Suppressor macrophage treated with lipopolysaccharide for 1 hour (primary cell): Measurements from ENCODE around the gene MTHFSD.

Source experiments
- DNase-seq, 3 donors: peaks; one replicate each; pipeline ENCODE4 v3.0.0-alpha.2; 2020 to 2022

Gene MTHFSD

DNA sequence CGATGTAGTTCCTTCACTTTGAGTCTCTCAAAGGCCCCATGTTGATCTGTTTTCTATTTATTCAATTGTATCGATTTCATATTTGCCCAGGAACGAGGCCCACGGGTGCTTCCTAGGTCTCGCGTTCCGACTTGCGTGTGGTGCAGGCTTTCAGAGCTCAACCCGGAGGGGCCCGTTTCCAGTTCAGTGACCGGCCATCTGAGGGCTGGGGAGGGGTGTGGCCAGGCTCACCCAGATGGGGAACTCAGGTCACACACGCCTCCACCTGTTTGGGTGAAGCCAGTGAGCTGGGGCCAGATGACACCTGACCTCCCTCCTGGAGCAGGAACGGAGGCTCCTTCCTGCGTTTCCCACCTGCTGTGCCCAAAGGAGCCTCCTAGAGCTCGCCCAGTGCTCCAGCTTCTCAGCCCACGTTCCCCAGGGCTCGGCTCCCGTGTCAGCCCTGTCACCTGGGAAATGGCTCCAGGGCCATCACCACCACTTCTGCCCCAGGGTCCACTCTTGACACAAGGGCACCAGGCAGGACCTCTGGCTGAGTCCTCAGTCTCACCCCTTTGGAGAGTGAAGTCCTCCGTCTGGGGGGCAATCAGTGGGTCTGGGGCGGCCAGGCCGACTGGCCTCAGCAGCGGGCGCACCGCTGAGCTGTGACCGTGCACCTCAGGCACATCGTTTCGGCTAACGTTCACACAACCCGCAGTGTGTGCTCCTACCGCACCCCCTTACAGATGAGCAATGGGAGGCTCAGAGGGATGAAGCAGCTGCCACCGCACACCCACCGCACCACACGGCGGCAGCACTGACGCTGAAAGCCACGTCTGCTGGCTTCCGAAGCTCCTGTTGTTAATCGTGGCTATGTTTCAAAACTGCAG, 26.7 kb downstream of the MTHFSD start:
- no peak for DNase-seq

DNA sequence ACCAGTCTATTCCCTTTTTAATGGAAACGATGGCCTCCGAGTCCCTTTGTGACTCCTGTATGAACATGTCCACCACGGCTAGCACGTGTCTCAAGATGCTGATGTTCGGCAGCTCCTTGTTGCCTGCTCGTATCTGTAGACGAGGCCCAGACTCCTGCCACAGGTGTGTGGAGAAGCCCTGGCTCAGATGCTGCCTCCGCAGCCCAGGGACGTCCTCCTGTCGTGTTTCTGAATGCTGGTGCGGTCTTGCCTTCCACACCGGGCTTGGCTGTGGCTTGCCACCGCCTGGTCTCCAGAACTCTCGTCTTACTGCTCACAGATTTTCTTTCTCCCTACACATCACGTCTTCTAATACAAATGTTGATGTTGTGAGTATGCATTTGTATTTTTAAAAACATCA, 27.7 kb downstream of the MTHFSD start:
- DNase-seq = no peak

DNA sequence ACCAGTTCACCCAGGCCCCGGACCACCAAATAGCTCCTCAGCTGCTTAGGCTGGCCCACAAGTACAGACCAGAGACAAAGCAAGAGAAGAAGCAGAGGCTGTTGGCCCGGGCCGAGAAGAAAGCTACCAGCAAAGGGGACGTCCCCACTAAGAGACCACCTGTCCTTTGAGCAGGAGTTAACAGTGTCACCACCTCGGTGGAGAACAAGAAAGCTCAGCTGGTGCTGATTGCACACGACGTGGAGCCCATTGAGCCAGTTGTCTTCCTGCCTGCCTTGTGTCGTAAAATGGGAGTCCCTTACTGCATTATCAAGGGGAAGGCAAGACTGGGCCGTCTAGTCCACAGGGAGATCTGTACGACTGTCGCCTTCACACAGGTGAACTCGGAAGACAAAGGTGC, 29.3 kb downstream of the MTHFSD start:
- DNase-seq = no peak

DNA sequence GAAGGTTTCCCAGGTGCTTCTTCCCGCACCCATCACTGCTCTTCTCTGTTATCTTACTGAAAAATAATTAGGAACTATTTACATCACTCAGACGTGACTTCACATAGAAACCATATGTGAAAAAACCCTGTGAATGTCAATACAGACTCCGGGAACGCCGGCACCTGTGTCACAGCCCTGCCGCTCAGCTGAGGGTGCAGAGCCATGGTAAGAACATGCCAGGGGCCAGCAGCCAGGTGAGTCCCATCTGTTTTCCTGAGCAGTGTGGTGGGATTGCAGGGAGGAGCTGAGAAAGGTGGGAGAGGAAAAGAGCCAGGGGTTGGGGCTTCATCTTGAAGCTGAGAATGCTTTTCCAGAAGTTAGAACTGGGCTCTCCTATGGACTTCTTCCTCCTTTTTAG, 31.0 kb downstream of the MTHFSD start:
- no peak for DNase-seq

DNA sequence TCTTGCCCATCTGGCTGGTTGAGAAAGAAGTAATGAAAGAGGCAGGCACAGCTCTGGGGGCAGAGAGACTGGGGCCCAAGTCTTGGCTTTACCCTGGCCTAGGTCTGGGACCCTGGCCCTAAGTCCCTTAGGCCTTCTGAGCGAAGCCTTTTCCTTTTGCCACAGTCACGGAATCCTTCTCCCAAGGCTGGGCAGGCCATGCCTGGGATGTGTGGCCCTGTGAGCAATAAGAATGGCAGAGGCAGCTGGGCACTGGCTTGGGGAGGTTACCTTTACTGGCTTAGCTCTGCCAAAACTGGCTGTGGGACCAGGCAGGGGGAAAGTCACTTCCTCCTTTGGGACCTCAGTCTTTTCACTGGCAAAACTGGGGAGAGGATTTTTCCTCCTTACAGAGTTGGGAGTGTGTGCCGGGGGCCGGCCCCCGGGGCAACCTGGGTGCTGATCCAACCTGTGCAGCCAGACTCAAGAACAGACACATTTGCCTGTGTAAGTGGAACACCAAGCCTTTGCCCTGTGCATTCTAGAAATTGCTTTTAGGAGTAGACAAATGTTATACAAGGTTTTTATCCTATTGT, 31.8 kb downstream of the MTHFSD start:
- no peak for DNase-seq

DNA sequence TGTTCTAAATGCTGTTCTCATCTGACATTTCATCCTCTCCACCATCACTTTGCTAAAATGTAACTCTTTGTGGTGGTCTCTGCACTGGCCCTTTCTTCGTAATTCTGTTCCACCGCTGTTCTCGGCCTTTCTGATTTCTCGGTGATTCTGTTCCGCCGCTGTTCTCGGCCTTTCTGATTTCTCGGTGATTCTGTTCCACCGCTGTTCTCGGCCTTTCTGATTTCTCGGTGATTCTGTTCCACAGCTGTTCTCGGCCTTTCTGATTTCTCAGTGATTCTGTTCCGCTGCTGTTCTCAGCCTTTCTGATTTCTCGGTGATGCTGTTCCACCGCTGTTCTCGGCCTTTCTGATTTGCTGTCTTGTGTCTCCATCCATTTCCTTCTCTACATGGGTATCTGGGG, 32.4 kb downstream of the MTHFSD start:
- no peak for DNase-seq

DNA sequence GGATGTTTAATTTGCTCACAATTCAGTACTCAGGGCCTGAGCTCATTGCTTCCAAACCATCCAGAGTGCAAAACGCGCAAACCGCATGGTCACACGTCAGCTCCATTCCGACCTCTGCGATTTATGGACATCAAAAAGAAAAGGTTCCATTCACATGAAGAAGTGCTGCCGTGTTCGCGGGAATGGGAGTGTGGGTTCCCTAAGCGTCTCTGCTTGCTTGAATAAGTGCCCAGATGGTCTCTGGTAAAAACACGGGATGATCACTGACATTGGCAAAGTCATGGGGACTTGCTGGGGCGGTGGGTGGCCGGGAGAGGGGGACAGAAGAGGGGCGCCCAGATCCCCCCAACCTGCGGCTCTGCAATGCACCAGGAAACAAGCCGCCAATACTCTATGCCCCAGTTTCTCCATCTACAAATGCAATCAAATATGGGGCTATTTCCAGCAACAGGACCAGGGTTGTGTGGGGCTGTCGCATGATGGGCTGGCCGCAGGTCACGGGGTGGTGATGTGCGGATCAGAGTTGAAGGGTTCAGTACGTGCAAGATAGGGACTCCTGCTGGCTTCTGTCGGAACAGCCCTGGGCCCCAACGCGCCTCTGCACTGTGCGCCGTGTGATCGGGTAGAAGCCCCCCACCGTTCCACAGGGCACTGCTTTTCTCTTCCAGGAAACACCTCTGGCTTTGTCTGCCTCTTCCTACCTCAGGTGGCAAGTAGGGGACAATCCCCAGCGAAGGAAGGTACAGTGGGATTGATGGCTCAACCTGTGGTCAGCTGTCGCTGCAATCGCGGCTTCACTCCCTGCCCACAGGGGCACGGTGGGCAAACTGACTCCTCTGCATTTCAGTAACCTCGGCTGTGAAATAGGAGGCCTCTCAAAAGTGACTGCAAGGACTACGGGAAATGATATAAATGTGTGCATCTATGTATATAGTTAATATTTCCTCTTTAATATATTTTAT, 33.5 kb downstream of the MTHFSD start:
- DNase-seq = no peak

DNA sequence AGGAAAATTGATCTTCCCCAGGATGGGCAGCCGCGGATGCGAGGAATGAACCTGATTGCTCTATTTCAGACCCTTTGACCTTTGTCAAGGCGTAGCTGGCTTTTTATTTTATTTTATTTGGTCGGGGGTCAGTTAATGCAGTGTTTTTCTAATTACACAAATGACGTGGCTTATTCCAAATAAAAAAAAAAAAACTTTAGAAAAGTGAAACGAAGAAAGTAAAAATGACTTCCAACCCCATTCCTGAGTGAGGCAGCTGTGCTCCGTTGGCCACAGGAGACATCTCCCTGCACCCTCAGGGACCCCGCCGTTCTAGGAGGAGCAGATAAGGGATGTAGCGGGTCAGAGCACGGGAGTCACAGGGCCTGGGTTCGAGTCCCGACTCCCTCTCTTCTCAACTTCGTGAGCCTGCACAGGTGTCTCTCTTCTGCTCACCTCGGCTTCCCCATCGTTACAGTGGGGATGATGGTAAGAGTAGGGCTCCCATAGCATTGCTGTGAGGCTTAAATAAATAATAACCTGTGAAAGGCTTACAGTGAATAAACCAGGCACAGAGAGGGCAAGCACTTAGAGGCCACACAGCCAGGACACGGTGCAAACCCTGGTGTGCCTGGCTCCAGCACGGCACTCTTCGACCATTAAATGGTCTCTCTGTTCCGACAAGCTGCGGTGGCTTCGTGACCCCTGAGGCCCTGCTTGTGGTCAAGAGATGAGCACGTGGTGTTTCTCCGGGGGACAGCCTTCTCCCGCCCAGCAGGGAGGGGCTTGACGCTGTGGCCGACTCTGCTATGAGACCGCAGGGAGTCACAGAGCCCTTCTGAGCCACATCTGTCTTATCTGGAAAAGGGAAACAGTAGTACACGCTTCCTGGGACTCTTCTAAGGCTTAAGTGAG, 34.5 kb downstream of the MTHFSD start:
- no peak for DNase-seq

DNA sequence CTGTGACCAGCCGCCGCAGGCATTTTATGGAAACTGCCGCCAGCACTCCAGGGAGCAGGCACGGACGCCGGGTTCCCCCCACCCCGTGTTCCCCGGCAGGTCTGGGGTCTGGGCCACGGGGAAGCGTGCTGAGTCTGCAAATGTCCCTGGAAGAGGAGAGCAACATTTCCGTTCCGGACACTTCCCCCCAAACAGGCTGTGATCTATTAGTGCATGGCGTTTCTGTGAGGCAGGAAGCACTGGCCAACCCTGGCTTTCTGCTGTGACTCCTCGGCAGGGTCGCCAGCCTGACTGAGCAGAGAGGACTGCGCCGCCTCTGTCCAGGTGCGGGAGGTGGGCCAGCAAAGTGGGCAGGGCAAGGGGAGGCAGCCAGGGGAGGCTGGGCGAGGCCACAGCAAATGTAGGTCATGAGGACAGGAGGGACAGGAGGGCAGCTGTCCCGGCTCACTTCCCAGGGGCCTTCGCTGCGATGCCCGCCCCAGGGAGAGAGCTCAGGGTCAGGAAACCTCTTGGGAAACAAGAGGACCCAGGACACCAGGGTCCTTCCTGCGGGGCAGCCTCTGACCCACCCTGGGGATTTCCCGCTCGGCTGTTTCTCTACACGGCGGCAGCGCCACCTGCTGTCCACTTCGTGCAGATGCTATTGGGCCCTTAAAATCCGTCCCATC, 35.3 kb downstream of the MTHFSD start:
- DNase-seq = peak; percentile 66 to 81 (median 76)

DNA sequence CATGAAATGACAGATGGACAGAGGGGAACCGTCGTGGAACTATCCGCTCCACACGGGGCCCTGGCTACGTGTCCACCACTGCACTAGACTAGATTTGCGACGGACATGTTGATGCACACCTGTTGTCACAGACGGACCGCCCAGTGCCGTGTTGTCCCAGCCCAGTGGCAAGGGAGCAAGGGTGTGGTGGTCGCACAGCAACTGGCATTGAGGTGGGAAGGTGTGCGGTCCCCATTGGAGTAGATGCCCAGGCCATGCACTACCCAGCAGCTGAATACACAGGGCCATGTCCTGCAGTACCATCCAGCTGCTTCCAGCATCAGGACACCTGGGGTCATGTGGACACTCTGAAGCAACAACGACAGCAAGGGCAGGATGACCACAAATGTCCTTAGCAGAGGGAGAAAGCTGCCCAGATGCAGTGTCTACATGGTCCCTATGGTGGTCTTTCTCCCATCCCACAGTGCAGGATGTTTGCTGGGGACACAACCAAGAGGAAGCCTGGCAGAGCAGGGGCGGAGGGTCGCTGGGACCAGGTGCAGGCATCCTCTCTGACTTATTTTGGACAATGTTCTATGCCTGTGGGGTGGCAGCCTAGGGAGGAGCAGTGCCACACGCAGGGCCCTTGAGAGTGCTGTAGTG, 35.9 kb downstream of the MTHFSD start:
- DNase-seq = no peak

DNA sequence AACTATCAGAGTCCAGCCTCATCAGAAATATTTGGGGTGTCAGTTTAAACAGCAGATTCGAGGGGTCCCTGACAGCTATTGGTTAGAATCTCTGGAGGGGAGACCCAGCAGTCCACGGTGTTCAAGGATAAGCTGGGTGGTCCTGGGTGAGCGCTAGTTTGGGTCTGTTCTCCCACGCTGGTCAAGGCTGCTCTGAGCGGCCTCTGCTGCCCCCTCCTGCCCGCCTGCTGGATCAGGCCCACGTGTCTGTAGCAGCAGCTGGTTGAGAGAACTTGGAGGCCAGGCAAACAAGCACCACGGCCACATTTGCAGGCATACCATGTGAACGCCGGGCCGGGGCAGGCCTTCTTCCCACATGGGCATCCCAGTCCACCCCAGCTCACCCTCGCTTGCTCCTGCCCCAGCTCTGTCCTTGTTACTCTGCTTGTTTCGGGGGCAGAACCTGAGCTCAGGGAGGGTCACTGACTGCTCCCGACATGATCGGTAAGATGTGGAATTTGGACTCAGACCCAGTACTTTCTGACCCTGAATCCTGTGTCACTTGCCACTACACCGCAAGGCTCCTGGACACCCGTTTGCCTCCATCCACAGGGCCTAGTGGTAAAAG, 37.3 kb downstream of the MTHFSD start:
- peak; percentile 56 to 75 (median 65) for DNase-seq

DNA sequence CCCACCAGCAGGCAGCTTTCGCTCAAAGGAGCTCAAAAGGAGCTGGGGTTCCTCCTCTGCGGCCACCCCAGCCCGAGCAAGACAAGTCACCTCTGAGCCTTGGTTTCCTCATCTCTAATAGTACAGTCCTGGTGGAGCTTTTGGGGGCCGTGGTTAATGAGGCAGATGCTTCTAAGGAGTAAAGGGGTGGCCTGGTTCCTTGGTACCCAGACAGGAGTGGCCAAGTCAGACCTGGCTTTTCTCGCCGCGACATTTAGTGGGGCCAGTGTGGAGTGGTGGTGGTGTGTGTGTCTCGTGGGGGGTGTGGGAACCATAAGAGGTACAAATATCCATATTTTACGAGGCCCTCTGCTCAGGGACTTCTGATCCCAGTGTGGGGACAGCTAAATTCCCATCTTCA, 38.0 kb downstream of the MTHFSD start:
- DNase-seq = no peak

DNA sequence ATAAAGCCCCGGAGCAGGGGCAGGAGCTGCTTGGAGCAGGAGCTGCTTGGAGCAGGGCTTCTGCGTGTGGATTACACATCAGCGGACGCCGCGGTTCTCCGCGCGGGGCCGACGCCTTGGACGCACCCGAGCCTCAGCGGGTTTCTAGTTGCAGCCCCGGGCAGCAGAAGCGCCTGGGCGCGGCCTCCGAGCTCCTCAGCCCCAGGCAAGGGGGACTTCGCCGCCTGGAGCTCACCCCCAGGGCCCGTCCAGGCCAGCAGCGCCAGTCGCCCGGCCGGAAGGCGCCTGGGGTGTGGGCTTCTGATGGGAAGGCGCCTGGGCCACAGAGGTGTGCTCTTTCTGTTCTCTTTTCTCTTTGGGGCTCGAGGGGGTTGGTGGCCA, 38.4 kb downstream of the MTHFSD start:
- no peak for DNase-seq

DNA sequence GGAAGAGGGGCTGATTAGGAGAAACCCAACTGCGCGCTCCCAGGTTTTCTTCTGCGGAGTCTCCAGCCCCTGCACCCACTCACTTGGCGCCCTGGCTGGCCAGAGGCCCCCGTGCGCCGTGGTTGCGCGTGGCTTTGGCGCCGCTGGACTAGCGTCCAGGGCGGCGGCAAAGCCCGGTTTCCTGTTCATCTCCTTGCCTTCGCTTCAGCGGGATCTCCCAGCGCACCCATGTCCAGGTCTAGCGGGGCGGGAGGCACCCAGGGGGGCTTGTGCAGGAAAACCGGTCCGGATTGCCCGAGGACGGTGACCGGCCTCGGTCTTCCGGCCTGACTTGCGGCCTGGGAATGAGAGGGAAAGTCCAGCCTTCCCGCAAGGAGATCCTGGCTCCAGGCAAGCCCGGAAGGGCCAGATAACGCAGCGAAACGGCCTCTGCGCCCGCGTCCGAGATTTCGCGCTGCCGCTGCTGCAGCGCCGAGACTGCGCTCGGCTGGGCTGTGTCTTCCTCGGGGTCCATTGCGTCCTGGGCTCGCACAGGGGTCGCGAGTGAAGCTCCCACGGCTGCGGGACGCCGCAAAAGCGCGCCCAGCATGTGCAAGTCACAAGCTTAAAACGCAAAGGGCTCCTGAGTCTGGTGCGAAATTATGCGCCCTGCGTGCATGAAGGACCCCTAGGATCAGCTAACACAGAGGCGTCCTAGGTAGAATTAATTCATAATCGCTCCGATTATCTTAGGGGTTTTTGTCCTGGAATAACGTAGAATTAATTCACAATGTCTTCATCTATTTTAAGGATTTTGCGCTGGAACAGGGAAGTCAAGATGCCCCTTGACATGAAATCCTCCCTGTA, 39.0 kb downstream of the MTHFSD start:
- DNase-seq = no peak

DNA sequence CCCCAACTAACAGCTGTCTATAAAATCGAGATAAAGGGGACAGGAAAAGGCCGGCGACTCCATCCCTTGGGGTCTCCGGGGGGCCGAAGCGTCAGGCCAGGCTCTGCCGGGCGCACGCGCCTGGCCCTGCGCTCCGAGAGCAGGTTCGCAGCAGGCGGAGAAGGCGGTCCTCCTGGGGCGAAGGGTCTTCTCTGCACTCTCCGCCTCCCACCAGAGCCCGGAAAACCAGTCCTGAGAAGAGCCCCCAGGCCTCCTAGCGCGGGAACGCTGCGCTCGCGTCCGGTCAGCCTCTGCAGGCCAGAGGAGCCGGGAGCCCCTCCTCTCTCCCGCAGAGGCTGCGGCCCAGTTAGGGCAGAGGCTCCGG, 39.6 kb downstream of the MTHFSD start:
- DNase-seq = no peak

DNA sequence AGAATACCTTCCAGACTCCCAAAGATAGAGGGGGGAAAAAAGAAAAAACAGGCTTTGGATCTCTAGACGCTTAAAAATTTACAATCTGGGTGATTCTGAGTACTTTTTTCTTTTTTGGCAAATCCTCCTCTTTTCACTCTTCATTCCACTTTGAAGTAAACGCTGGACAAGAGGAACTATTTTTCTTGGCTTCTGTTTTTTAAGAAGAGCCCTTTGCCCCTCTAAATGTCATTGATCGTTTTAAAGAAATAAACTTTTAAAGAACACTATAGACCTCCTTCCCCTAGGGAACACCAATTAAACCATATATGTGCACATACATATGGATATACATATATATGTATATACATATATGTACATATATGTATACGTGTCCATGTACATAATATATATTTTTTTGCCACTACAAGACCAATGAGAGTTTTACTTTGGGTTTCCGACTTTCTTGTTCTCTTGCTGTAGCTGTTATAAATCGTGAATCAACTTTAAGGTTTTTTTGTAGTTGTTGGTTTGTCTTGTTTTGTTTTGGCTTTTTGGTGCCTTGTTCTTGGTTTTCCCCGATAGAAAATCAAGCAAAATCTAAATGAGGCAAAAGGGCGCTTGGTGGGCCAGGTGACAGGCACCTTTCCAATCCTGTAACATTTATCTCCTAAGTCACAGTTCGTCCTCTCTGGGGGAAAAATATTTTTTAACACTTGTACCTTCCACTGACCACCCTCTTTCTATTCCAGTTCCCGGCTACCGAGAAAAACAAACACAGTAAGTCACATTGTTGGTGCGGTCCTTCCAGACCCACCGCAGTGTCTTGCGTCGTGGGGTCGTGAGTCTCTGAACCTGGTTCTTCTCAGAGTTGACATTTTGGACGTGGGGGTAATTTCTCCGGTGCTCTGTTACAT, 40.3 kb downstream of the MTHFSD start:
- DNase-seq = no peak

DNA sequence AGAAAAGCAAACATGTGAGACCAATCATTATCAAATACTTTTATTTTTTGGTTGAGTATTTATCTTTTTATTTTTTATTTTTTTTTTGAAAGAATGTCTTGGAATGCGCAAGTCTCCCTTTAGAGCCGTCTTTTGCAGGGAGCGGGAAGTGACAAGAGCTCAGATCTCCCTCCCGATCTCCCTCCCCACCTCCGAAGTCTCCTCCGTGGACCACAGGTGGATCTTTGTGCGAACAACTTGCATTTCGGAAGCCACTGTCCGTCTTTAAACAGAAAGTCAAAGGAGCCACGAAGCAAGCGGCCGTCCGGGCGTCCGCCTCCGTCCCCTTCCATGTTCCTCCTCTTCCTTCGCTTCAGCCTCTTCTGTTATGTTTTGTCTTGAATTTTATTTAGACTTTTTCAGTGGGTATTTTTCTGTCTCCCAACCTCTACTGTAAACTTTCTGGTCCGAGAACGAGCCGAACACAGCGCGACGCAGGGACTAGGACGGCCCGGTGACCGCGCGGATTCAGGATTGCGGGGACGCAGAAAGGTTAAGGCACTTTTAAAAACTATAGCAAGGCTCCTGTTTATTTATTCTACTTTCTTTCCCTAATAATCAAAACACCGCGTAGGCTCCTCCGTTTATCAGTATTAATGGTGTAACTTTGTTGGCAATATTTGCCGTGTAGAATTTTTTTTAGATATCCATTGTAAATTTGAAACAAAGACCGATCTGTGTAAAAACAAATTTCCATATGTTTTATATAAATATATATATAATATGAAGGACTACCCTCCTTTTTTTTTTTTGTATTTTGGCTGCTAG, 41.4 kb downstream of the MTHFSD start:
- DNase-seq = no peak

DNA sequence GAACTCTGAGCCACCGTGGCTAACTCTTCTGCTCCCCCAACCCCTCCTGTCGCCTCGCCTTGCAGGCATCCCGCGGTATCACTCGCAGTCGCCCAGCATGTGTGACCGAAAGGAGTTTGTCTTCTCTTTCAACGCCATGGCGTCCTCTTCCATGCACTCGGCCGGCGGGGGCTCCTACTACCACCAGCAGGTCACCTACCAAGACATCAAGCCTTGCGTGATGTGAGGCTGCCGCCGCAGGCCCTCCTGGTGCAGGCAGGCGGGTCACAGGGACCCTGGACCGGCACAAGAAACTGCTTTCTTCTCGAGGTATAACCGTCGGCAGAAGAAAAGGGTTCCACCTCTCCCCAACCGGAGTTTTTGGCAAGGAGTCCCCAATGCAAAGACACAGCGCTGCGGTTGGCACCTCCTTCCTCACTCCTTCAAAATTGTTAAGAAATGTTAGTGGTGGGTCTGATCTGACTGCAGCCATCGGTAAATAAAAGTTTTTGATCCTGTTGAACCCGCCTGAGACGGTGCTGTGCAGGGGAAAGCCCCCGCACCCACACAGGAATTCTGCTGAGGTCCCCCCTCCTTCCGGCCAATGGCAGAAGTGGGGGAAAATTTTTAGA, 42.1 kb downstream of the MTHFSD start:
- no peak for DNase-seq
